HepG2 (cell line): ENCODE results near the gene PAIP1. TPM values are rescaled to one million over a fixed set of nuclear protein-coding genes. Genes with fewer than 3 reads are reported as not detected.
A peak's percentile ranks its signal among the peaks of the same experiment; 100 is the strongest.

Experiments used
- ATF7-NPFF ChIP-seq: sonication (generic); formaldehyde crosslinking; IDR thresholded peaks from 2 replicates; pipeline ENCODE4 v1.8.1; 2023; ENCODE audit warnings: mild to moderate bottlenecking, low read depth, missing genetic modification reagents, moderate library complexity
- CERS6 ChIP-seq: sonication (generic); formaldehyde crosslinking; IDR thresholded peaks from 2 replicates; pipeline ENCODE4 v1.5.0; 2020; ENCODE audit warnings: missing genetic modification reagents
- CHCHD3 ChIP-seq: sonication (generic); formaldehyde crosslinking; IDR thresholded peaks from 2 replicates; pipeline ENCODE4 v1.8.0; 2022; ENCODE audit warnings: mild to moderate bottlenecking, missing genetic modification reagents, moderate library complexity
- GABPB1 ChIP-seq: IDR thresholded peaks from 2 replicates; pipeline ENCODE4 v1.6.1; 2016; ENCODE audit warnings: mild to moderate bottlenecking, missing genetic modification reagents, moderate library complexity, missing compliant biosample characterization
- GATA4 ChIP-seq: sonication (generic); IDR thresholded peaks from 2 replicates; pipeline ENCODE4 v1.6.1; 2016; ENCODE audit warnings: antibody characterized with exemption, low read depth, borderline replicate concordance
- IKZF1 ChIP-seq: fragments of 450-650 bp; IDR thresholded peaks from 2 replicates; pipeline ENCODE4 v1.7.1; 2016
- MTA1 ChIP-seq: sonication (generic); formaldehyde crosslinking; IDR thresholded peaks from 2 replicates; pipeline ENCODE4 v1.4.0; 2020; ENCODE audit warnings: missing genetic modification reagents, mild to moderate bottlenecking, borderline replicate concordance
- SNAI1 ChIP-seq: sonication (generic); formaldehyde crosslinking; IDR thresholded peaks from 2 replicates; pipeline ENCODE4 v1.5.0; 2020; ENCODE audit warnings: mild to moderate bottlenecking, missing genetic modification reagents, borderline replicate concordance
- SP4 ChIP-seq: sonication (generic); formaldehyde crosslinking; IDR thresholded peaks from 2 replicates; pipeline ENCODE4 v1.8.1; 2023; ENCODE audit warnings: mild to moderate bottlenecking, missing genetic modification reagents
- WIZ ChIP-seq: sonication (generic); formaldehyde crosslinking; IDR thresholded peaks from 2 replicates; pipeline ENCODE4 v1.5.1; 2020; ENCODE audit warnings: mild to moderate bottlenecking, missing genetic modification reagents
- ZBTB20 ChIP-seq: sonication (generic); formaldehyde crosslinking; IDR thresholded peaks from 2 replicates; pipeline ENCODE4 v1.8.1; 2023; ENCODE audit warnings: missing genetic modification reagents, low read depth, mild to moderate bottlenecking, borderline replicate concordance
- ZFY ChIP-seq: sonication (generic); formaldehyde crosslinking; IDR thresholded peaks from 2 replicates; pipeline ENCODE4 v1.4.0; 2020; ENCODE audit warnings: missing genetic modification reagents
- ZNF235 ChIP-seq: sonication (generic); formaldehyde crosslinking; IDR thresholded peaks from 2 replicates; pipeline ENCODE4 v1.8.1; 2023; ENCODE audit warnings: mild to moderate bottlenecking, missing genetic modification reagents, borderline replicate concordance
- ZNF335 ChIP-seq: sonication (generic); formaldehyde crosslinking; IDR thresholded peaks from 2 replicates; pipeline ENCODE4 v1.4.0; 2020; ENCODE audit warnings: missing genetic modification reagents
- ZNF878 ChIP-seq: sonication (generic); formaldehyde crosslinking; IDR thresholded peaks from 2 replicates; pipeline ENCODE4 v1.8.1; 2023; ENCODE audit warnings: mild to moderate bottlenecking, missing genetic modification reagents, moderate library complexity
- ZNF879 ChIP-seq: sonication (generic); formaldehyde crosslinking; IDR thresholded peaks from 2 replicates; pipeline ENCODE4 v1.8.1; 2023; ENCODE audit warnings: missing genetic modification reagents
- polyA plus RNA-seq, 8 experiments: library from polyadenylated mRNA; depleted of rRNA in 3 of 8; stranded (reverse) in 7 of 8; unstranded in 1 of 8; fragments of >200 nt; fragmentation: Illumina TruSeq in 4 of 8; extraction: Trizol in 4 of 8; gene quantifications; 2 replicates each; pipeline versions ENCODE4 v1.2.1 to v1.2.3, GENCODE V29; 2011 to 2016; ENCODE audit warnings: low read depth in 4 of 8, missing spikeins in 1 of 8, mixed read lengths in 1 of 8; ENCODE audit not compliant: insufficient read depth in 1 of 8
- total RNA-seq, 5 experiments: library from RNA; depleted of rRNA; stranded (reverse); fragments of >200 nt; fragmentation: Illumina TruSeq; extraction: Trizol; gene quantifications; 2 replicates each; pipeline ENCODE4 v1.2.3, GENCODE V29; 2016; ENCODE audit warnings: low read depth in 1 of 5
- TF ChIP-seq, protein P1 (sequence below): sonication (generic); formaldehyde crosslinking; IDR thresholded peaks from 2 replicates; pipeline ENCODE4 v1.4.0; 2020; ENCODE audit warnings: mild to moderate bottlenecking, low read depth, missing genetic modification reagents
- TF ChIP-seq, protein P2 (sequence below): sonication (generic); formaldehyde crosslinking; IDR thresholded peaks from 2 replicates; pipeline ENCODE4 v1.5.1; 2020; ENCODE audit warnings: missing genetic modification reagents, mild to moderate bottlenecking, borderline replicate concordance
- TF ChIP-seq, protein P3 (sequence below): sonication (generic); formaldehyde crosslinking; IDR thresholded peaks from 2 replicates; pipeline ENCODE4 v1.5.0; 2020; ENCODE audit warnings: mild to moderate bottlenecking, low read depth, missing genetic modification reagents, borderline replicate concordance
- TF ChIP-seq, protein P4 (sequence below): sonication (generic); formaldehyde crosslinking; IDR thresholded peaks from 2 replicates; pipeline ENCODE4 v1.5.1; 2020; ENCODE audit warnings: missing genetic modification reagents, mild to moderate bottlenecking, borderline replicate concordance
- TF ChIP-seq, protein P5 (sequence below): sonication (generic); formaldehyde crosslinking; IDR thresholded peaks from 2 replicates; pipeline ENCODE4 v1.4.0; 2020; ENCODE audit warnings: missing genetic modification reagents; ENCODE audit errors: not compliant biosample characterization

PAIP1 gene
- total and polyA plus RNA-seq, 2 of the 13 experiments (the other 11 are each of a cell fraction or from before 2014, with no cell fraction given), result 96.6 to 116 TPM

- TF ChIP-seq MTA1 (CRISPR knock-in tag) (peak; percentile 55; the same call in 1 of the 2 replicates), ATF7-NPFF (CRISPR knock-in tag) (peak; percentile 69), ZFY (CRISPR knock-in tag) (peak; percentile 96), CHCHD3 (no peak; the same call in 1 of the 2 replicates), ZNF235 (CRISPR knock-in tag) (peak; percentile 32; the same call in 1 of the 2 replicates), WIZ (no peak), ZNF879 (CRISPR knock-in tag) (peak; percentile 26; the same call in 1 of the 2 replicates), CERS6 (peak; percentile 66; the same call in 1 of the 2 replicates), GATA4 (no peak), ZNF335 (CRISPR knock-in tag) (no peak), SP4 (CRISPR knock-in tag) (peak; percentile 46; the same call in 1 of the 2 replicates), IKZF1 (no peak), GABPB1 (peak; percentile 91), ZBTB20 (CRISPR knock-in tag) (no peak), SNAI1 (0 out of 2 replicates have a peak, but pooled peaks have one; percentile 73), ZNF878 (no peak)
- TF ChIP-seq, protein P1, sequence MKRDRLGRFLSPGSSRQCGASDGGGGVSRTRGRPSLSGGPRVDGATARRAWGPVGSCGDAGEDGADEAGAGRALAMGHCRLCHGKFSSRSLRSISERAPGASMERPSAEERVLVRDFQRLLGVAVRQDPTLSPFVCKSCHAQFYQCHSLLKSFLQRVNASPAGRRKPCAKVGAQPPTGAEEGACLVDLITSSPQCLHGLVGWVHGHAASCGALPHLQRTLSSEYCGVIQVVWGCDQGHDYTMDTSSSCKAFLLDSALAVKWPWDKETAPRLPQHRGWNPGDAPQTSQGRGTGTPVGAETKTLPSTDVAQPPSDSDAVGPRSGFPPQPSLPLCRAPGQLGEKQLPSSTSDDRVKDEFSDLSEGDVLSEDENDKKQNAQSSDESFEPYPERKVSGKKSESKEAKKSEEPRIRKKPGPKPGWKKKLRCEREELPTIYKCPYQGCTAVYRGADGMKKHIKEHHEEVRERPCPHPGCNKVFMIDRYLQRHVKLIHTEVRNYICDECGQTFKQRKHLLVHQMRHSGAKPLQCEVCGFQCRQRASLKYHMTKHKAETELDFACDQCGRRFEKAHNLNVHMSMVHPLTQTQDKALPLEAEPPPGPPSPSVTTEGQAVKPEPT (CRISPR knock-in tag), result no peak
- TF ChIP-seq, protein P2, sequence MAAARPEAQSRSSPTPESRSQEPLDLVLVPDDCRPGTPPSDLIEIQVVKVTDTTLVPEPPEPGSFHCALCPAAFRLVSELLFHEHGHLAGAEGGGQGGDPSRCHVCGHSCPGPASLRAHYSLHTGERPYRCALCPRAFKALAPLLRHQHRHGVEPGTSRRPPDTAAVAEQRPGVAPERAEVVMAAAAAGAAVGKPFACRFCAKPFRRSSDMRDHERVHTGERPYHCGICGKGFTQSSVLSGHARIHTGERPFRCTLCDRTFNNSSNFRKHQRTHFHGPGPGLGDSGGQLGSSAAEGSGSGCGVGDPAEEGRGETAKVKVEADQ, result peak; percentile 85; the same call in 1 of the 2 replicates
- TF ChIP-seq, protein P3, sequence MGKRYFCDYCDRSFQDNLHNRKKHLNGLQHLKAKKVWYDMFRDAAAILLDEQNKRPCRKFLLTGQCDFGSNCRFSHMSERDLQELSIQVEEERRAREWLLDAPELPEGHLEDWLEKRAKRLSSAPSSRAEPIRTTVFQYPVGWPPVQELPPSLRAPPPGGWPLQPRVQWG, result no peak
- TF ChIP-seq, protein P4, sequence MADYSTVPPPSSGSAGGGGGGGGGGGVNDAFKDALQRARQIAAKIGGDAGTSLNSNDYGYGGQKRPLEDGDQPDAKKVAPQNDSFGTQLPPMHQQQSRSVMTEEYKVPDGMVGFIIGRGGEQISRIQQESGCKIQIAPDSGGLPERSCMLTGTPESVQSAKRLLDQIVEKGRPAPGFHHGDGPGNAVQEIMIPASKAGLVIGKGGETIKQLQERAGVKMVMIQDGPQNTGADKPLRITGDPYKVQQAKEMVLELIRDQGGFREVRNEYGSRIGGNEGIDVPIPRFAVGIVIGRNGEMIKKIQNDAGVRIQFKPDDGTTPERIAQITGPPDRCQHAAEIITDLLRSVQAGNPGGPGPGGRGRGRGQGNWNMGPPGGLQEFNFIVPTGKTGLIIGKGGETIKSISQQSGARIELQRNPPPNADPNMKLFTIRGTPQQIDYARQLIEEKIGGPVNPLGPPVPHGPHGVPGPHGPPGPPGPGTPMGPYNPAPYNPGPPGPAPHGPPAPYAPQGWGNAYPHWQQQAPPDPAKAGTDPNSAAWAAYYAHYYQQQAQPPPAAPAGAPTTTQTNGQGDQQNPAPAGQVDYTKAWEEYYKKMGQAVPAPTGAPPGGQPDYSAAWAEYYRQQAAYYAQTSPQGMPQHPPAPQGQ (CRISPR knock-in tag), result no peak
- TF ChIP-seq, protein P5, sequence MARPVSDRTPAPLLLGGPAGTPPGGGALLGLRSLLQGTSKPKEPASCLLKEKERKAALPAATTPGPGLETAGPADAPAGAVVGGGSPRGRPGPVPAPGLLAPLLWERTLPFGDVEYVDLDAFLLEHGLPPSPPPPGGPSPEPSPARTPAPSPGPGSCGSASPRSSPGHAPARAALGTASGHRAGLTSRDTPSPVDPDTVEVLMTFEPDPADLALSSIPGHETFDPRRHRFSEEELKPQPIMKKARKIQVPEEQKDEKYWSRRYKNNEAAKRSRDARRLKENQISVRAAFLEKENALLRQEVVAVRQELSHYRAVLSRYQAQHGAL (CRISPR knock-in tag), result peak; percentile 45
These were observed 45.8 kb upstream of the PAIP1 start, which contains the start of gene NNT (continued) for GRCh38 chr5:43602461-43603343.
